ENCODE data around the gene EFCAB13.
"Not testable (repeated sequence)": the region's sequence is repeated elsewhere in the genome, so short reads cannot be mapped to it uniquely, and the experiment has no call there.

EFCAB13 gene

GRCh38 chr17:47330548-47330947, 6.8 kb downstream of the EFCAB13 start:
- no peak for DNase-seq

- DNase-seq = no peak
Measured at GRCh38 chr17:47332287-47332686, 8.5 kb downstream of the EFCAB13 start.

GRCh38 chr17:47335101-47335936, 11.6 kb downstream of the EFCAB13 start:
- DNase-seq = no peak

GRCh38 chr17:47338026-47338425, 14.3 kb downstream of the EFCAB13 start:
- no peak for DNase-seq

- DNase-seq = no peak
Measured at GRCh38 chr17:47352848-47353247, 29.1 kb downstream of the EFCAB13 start.

- no peak for DNase-seq
Measured at GRCh38 chr17:47358652-47359051, 34.9 kb downstream of the EFCAB13 start.

- no peak for DNase-seq
Measured at GRCh38 chr17:47363171-47363570, 39.4 kb downstream of the EFCAB13 start.

- DNase-seq = no peak
Measured at GRCh38 chr17:47367257-47367656, 43.5 kb downstream of the EFCAB13 start.

GRCh38 chr17:47368262-47368661, 44.5 kb downstream of the EFCAB13 start:
- DNase-seq = no peak

- not testable (repeated sequence) for DNase-seq
Measured at GRCh38 chr17:47370899-47371298, 47.1 kb downstream of the EFCAB13 start.

GRCh38 chr17:47373002-47373401, 49.2 kb downstream of the EFCAB13 start:
- DNase-seq = no peak

GRCh38 chr17:47376247-47376646, 52.5 kb downstream of the EFCAB13 start:
- DNase-seq = no peak

GRCh38 chr17:47388825-47389224, 65.1 kb downstream of the EFCAB13 start:
- no peak for DNase-seq

GRCh38 chr17:47397532-47398128, 73.9 kb downstream of the EFCAB13 start:
- DNase-seq = not testable (repeated sequence)

GRCh38 chr17:47400333-47400732, 76.6 kb downstream of the EFCAB13 start:
- no peak for DNase-seq

GRCh38 chr17:47401100-47401499, 77.3 kb downstream of the EFCAB13 start:
- DNase-seq = no peak

- no peak for DNase-seq
Measured at GRCh38 chr17:47404006-47404405, 80.3 kb downstream of the EFCAB13 start.

- DNase-seq = no peak
Measured at GRCh38 chr17:47404875-47405274, 81.1 kb downstream of the EFCAB13 start.

- DNase-seq = no peak
Measured at GRCh38 chr17:47413872-47414271, 90.1 kb downstream of the EFCAB13 start.

GRCh38 chr17:47414612-47415011, 90.9 kb downstream of the EFCAB13 start:
- DNase-seq = no peak

GRCh38 chr17:47423406-47424295, 99.9 kb downstream of the EFCAB13 start:
- peak in 1 of 5 donors; percentile 3 for DNase-seq

- DNase-seq = not testable (repeated sequence)
Measured at GRCh38 chr17:47425233-47425632, 101.5 kb downstream of the EFCAB13 start.

All from T-helper 1 cell (primary cell).